RWPE2 (cell line): Measurements from ENCODE around the gene VIM.

Experiments
- ATAC-seq: fragments of 200-7000 bp; cut with Tn5 transposase; 3 replicates; pipeline ENCODE4 v1.9.1; 2021; ENCODE audit warnings: low read depth
- DNase-seq: peaks from one replicate; pipeline ENCODE4 v3.0.0-alpha.2; 2020; ENCODE audit warnings: low spot score
- H3K27ac ChIP-seq: fragments of 450-650 bp; 2 replicates; pipeline ENCODE4 v1.5.1; 2017; ENCODE audit warnings: mild to moderate bottlenecking; ENCODE audit not compliant: poor library complexity, severe bottlenecking
- H3K27me3 ChIP-seq: fragments of 250-450 bp; sonication (Bioruptor Pico); 2 replicates; pipeline ENCODE4 v1.5.1; 2021; ENCODE audit warnings: mild to moderate bottlenecking, moderate library complexity; ENCODE audit not compliant: insufficient read depth, poor library complexity, severe bottlenecking
- H3K36me3 ChIP-seq: fragments of 250-450 bp; sonication (Bioruptor Pico); 2 replicates; pipeline ENCODE4 v1.5.1; 2020; ENCODE audit warnings: low read depth, mild to moderate bottlenecking, moderate library complexity
- H3K4me1 ChIP-seq: fragments of 250-450 bp; sonication (Bioruptor Pico); 2 replicates; pipeline ENCODE4 v1.5.1; 2021; ENCODE audit warnings: mild to moderate bottlenecking, moderate library complexity; ENCODE audit not compliant: insufficient read depth, poor library complexity, severe bottlenecking
- H3K4me3 ChIP-seq: fragments of 250-450 bp; sonication (Bioruptor Pico); 2 replicates; pipeline ENCODE4 v1.5.1; 2021; ENCODE audit warnings: mild to moderate bottlenecking, moderate library complexity; ENCODE audit not compliant: severe bottlenecking
- H3K9me3 ChIP-seq: fragments of 250-450 bp; sonication (Bioruptor Pico); 2 replicates; pipeline ENCODE4 v1.5.1; 2021; ENCODE audit warnings: mild to moderate bottlenecking, moderate library complexity; ENCODE audit not compliant: severe bottlenecking
- CTCF ChIP-seq: fragments of 450-650 bp; IDR thresholded peaks from one replicate; pipeline ENCODE4 v1.5.1; 2017; ENCODE audit warnings: mild to moderate bottlenecking, moderate library complexity; ENCODE audit not compliant: poor library complexity, severe bottlenecking

VIM gene

GRCh38 chr10:17233286-17233991 is 5.4 kb downstream of the VIM start:
- peaks cover 79% of the 10 kb centered on the region for H3K36me3 ChIP-seq
- H3K27me3 ChIP-seq: no peaks in the 10 kb centered on the region
- no peak overlapping the region for H3K4me3 ChIP-seq
- ATAC-seq (no peak), DNase-seq (no peak)
- H3K4me1 ChIP-seq: peaks cover 18% of the 10 kb centered on the region
- TF ChIP-seq CTCF: no peak
- no peaks in the 10 kb centered on the region for H3K9me3 ChIP-seq
- peak overlapping the region; percentile 87 for H3K27ac ChIP-seq

- Histone ChIP-seq H3K9me3 (no peaks in the 10 kb centered on the region), H3K27ac (no peak overlapping the region), H3K4me3 (no peak overlapping the region), H3K4me1 (peaks cover 18% of the 10 kb centered on the region), H3K27me3 (no peaks in the 10 kb centered on the region), H3K36me3 (peaks cover 79% of the 10 kb centered on the region)
- ATAC-seq (no peak), DNase-seq (no peak)
- no peak for TF ChIP-seq CTCF
These were observed 6.4 kb downstream of the VIM start for GRCh38 chr10:17234431-17234945.

- DNase-seq: no peak
These were observed 7.1 kb downstream of the VIM start for GRCh38 chr10:17235136-17235535.

GRCh38 chr10:17236468-17237148 is 8.6 kb downstream of the VIM start:
- no peak overlapping the region for H3K4me3 ChIP-seq
- H3K27me3 ChIP-seq: no peaks in the 10 kb centered on the region
- ATAC-seq: no peak
- peaks cover 63% of the 10 kb centered on the region for H3K36me3 ChIP-seq
- H3K4me1 ChIP-seq: peaks cover 10% of the 10 kb centered on the region
- no peak for TF ChIP-seq CTCF
- no peaks in the 10 kb centered on the region for H3K9me3 ChIP-seq
- DNase-seq: no peak
- H3K27ac ChIP-seq: no peak overlapping the region

More at GRCh38 chr10:17235136-17235535, 7.1 kb downstream of the VIM start:
- no peak for ATAC-seq
- H3K27ac ChIP-seq: no peak overlapping the region
- H3K9me3 ChIP-seq: no peaks in the 10 kb centered on the region
- no peak overlapping the region for H3K4me3 ChIP-seq
- no peak for TF ChIP-seq CTCF
- peaks cover 18% of the 10 kb centered on the region for H3K4me1 ChIP-seq
- H3K36me3 ChIP-seq: peaks cover 78% of the 10 kb centered on the region
- no peaks in the 10 kb centered on the region for H3K27me3 ChIP-seq

- Histone ChIP-seq H3K9me3 (no peaks in the 10 kb centered on the region), H3K27ac (no peak overlapping the region), H3K4me1 (peaks cover 4% of the 10 kb centered on the region), H3K4me3 (no peak overlapping the region), H3K36me3 (peaks cover 58% of the 10 kb centered on the region), H3K27me3 (no peaks in the 10 kb centered on the region)
- no peak for TF ChIP-seq CTCF
- DNase-seq (no peak), ATAC-seq (no peak)
These were observed 9.1 kb downstream of the VIM start for GRCh38 chr10:17237149-17237527.
